Brain microvascular endothelial cell (primary cell): ENCODE measurements around the gene WNT4.

Experiments used
- DNase-seq: peaks from one replicate; pipeline ENCODE4 v3.0.0-alpha.2; 2020
- H3K27ac ChIP-seq: fragments of 250-450 bp; sonication (Bioruptor Pico); 2 replicates; pipeline ENCODE4 v1.5.1; 2020; ENCODE audit warnings: mild to moderate bottlenecking, moderate library complexity
- H3K27me3 ChIP-seq: fragments of 250-450 bp; sonication (Bioruptor Pico); replicated peaks from 2 replicates; pipeline ENCODE4 v1.5.1; 2020; ENCODE audit warnings: mild to moderate bottlenecking
- H3K36me3 ChIP-seq: fragments of 250-450 bp; sonication (Bioruptor Pico); replicated peaks from 2 replicates; pipeline ENCODE4 v1.5.1; 2020; ENCODE audit warnings: mild to moderate bottlenecking
- H3K4me3 ChIP-seq: 2 replicates; pipeline ENCODE4 v1.5.1; 2011; ENCODE audit warnings: low read depth, mild to moderate bottlenecking, control low read depth, low read length, moderate library complexity
- in situ Hi-C: cut with HindIII; loops from 2 replicates; pipeline ENCODE4 v1.10.0; 2017; ENCODE audit warnings: low sequenced_read_pairs, low pct_ligation_motif_present
- TF ChIP-seq, protein P1 (sequence below): IDR thresholded peaks from 2 replicates; pipeline ENCODE4 v1.5.1; 2011; ENCODE audit warnings: low read depth, mild to moderate bottlenecking, moderate library complexity, low read length, control low read depth, inconsistent platforms; ENCODE audit errors: missing control alignments

Gene WNT4

DNA sequence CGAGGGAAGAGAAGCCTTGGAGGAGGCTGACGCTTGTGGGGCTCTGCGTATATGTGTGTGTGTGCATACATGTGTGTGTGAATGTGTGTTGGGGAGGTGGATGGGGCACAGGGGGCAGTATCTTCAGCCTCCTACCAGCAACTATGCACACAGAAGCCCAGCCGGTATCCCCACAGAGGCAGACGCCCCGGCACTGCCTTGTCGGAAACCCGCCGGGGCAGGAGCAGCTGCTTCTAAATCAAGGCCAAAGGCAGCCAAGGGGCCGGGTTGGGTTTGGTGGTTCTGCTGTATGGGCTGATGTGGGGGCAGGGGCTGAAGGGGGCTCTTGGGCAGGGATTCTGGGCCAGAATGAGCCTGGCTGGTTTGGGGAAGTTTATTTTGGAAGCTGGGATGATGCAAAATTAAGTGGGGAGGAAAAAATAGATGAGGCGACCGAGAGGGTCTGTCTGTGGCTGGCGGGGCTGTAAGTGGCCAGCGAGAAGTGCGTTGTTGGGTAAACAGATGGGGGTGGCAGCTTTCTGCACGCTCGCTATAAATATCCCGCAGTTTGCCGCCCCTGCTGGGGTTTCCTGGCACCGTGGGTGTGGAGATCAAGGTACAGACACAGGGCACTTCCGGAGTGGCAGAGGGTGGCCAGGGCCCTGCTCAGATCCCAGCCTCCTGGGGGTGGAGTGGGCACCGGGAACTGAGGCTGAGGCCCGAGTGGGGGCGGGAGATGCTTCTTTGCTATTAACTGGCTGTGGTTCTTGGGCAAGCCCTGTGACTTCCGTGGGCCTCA is 11.0 kb upstream of the WNT4 start:
- in situ Hi-C loops = no loop called here
- no peak overlapping the region for H3K4me3 ChIP-seq
- H3K27me3 ChIP-seq = peaks cover 11% of the 10 kb centered on the region
- no peak for DNase-seq
- no peaks in the 10 kb centered on the region for H3K36me3 ChIP-seq
- H3K27ac ChIP-seq = no peak overlapping the region
- TF ChIP-seq, protein P1, sequence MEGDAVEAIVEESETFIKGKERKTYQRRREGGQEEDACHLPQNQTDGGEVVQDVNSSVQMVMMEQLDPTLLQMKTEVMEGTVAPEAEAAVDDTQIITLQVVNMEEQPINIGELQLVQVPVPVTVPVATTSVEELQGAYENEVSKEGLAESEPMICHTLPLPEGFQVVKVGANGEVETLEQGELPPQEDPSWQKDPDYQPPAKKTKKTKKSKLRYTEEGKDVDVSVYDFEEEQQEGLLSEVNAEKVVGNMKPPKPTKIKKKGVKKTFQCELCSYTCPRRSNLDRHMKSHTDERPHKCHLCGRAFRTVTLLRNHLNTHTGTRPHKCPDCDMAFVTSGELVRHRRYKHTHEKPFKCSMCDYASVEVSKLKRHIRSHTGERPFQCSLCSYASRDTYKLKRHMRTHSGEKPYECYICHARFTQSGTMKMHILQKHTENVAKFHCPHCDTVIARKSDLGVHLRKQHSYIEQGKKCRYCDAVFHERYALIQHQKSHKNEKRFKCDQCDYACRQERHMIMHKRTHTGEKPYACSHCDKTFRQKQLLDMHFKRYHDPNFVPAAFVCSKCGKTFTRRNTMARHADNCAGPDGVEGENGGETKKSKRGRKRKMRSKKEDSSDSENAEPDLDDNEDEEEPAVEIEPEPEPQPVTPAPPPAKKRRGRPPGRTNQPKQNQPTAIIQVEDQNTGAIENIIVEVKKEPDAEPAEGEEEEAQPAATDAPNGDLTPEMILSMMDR = no peak

DNA sequence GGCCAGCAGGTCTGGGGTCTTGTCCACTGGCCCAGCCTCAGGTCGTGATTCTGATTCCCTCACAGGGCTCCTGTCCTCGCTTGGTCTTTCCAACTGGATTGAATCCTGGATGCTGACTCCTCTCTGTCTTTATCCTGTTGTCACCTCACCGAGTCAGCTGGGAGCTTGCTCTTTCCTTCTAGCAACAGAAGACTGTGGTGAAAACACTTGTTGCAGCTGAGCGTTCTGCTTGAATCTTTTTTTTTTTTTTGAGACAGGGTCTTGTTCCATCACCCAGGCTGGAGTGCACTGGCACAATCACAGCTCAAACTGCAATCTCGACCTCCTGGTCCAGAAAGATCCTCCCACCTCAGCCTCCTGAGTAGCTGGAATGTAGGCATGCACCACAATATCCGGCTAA is 8.0 kb upstream of the WNT4 start:
- peaks cover 18% of the 10 kb centered on the region for H3K27me3 ChIP-seq
- in situ Hi-C loops = no loop called here
- no peak overlapping the region for H3K4me3 ChIP-seq
- TF ChIP-seq, protein P1 = no peak
- H3K36me3 ChIP-seq = no peaks in the 10 kb centered on the region
- no peak overlapping the region for H3K27ac ChIP-seq
- no peak for DNase-seq

DNA sequence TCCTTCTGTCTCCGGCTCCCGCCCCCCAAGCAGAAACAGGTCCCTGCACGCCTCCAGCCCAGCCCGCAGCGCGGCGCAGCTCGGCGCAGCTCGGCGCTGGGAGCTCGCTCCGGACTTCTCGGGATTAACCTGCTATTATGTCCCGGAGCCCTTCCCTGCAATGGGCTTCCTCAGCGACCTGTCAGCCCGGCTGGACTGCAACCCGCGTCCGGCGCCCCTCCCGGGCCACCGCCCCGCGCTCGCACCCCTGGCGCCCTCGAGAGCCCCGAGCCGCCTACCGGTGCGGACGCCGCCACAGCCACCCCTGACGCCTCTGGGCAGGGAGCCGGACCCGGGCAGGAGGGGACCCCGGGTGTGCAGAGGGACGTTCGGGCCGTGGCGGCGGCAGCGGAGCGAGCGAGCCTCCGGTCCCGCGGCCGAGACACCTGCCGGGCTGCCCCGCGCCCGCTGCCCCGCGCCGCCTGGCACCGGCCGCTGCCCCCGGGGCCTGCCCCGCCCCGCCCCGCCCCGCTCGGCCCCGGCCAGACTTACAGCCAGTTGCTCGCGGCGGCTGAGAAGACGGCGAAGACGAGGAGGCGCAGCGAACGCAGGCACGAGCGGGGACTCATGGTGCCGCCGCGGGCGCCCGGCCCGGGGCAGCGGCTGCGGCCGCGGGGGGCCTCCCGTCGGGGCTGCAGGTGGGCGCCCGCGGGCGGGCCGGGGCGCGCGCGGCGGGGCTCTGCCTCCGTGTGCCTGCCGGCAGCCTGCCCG is 407 bp downstream of the WNT4 start:
- TF ChIP-seq, protein P1 = no peak
- no peak overlapping the region for H3K27ac ChIP-seq
- DNase-seq = no peak
- H3K4me3 ChIP-seq = peak overlapping the region; percentile 15
- H3K27me3 ChIP-seq = peaks cover 42% of the 10 kb centered on the region
- H3K36me3 ChIP-seq = no peaks in the 10 kb centered on the region
- in situ Hi-C loops = no loop called here

- H3K36me3 ChIP-seq = no peaks in the 10 kb centered on the region
- DNase-seq = no peak
- TF ChIP-seq, protein P1 = no peak
- in situ Hi-C loops = no loop called here
- H3K27me3 ChIP-seq = peaks cover 40% of the 10 kb centered on the region
- no peak overlapping the region for H3K27ac ChIP-seq
- no peak overlapping the region for H3K4me3 ChIP-seq
Observed at GRCh38 chr1:22141554-22142314, 1.2 kb downstream of the WNT4 start.

- TF ChIP-seq, protein P1 = no peak
- DNase-seq = no peak
- Histone ChIP-seq H3K4me3 (no peak overlapping the region), H3K36me3 (no peaks in the 10 kb centered on the region), H3K27me3 (peaks cover 36% of the 10 kb centered on the region), H3K27ac (no peak overlapping the region)
- in situ Hi-C loops = no loop called here
Observed at GRCh38 chr1:22140694-22141093, 2.2 kb downstream of the WNT4 start.
